Right cardiac atrium (tissue), 5 donors: ENCODE measurements around the gene GNA15. TPM values are rescaled to one million over a fixed set of nuclear protein-coding genes. Genes with fewer than 3 reads are reported as not detected.
A peak's percentile ranks its signal among the peaks of the same experiment; 100 is the strongest.

ENCODE experiments used
- ATAC-seq, 2 donors: fragments of 200-7000 bp; cut with Tn5 transposase; one replicate each; pipeline versions ENCODE4 v1.8.0 to v1.9.1; 2020; ENCODE audit warnings: moderate library complexity in 2 of 2, mild to moderate bottlenecking in 1 of 2
- DNase-seq, 3 donors: peaks; one replicate each; pipeline ENCODE4 v3.0.0-alpha.2; 2020
- H3K27ac ChIP-seq: one replicate; pipeline ENCODE4 v1.5.1; 2013; ENCODE audit warnings: mild to moderate bottlenecking, low read length, control low read depth, moderate library complexity
- H3K27me3 ChIP-seq: one replicate; pipeline ENCODE4 v1.6.1; 2013; ENCODE audit not compliant: control insufficient read depth, insufficient read depth
- H3K4me1 ChIP-seq: one replicate; pipeline ENCODE4 v1.6.1; 2013; ENCODE audit warnings: low read length; ENCODE audit not compliant: control insufficient read depth, insufficient read depth
- H3K4me3 ChIP-seq: one replicate; pipeline ENCODE4 v1.5.1; 2013; ENCODE audit warnings: low read length, control low read depth
- H3K9me3 ChIP-seq: one replicate; pipeline ENCODE4 v1.6.1; 2013; ENCODE audit warnings: low read length; ENCODE audit not compliant: control insufficient read depth
- WGBS: extraction: QIAGEN DNeasy Blood & Tissue Kit; methylation state at CpG from one replicate; pipeline ENCODE4 v1.1.7; 2013; 5-methylcytosine and 5-hydroxymethylcytosine counted together
- intact Hi-C, 4 donors: fragments of 100-400 bp; cut with DNase I; formaldehyde crosslinking; loops; one replicate each; pipeline versions ENCODE4 v1.11.0 to v1.14.0; 2022 to 2023
- polyA plus RNA-seq: library from polyadenylated mRNA; stranded (reverse); fragments of 200-250 nt; gene quantifications from one replicate; pipeline ENCODE4 v1.2.3, GENCODE V29; 2013
- total RNA-seq, 4 donors: library from RNA; stranded (reverse); fragmentation: NEBNext Ultra II Directional; extraction: Animal tissue kit (Norgen Biotek cat#: 25700); gene quantifications; one replicate each; pipeline ENCODE4 v1.2.1, GENCODE V29; 2021
- donor health status: healthy with polysubstance abuse.
- donor health status: DM: no; HTN: yes; CAD: no.
- donor health status: DM: no; HTN: no; CAD: no.
- donor health status: DM: no; HTN: yes; CAD: no; lungs with severe emphysema.
- donor health status: DM: yes; HTN: yes; CAD: no.

The GNA15 gene
- total and polyA plus RNA-seq, 5 donors: 1.00 to 2.5 (median 1.8) TPM

GRCh38 chr19:3122512-3122870 is 13.3 kb upstream of the GNA15 start:
- Histone ChIP-seq H3K27ac (no peak overlapping the region), H3K4me3 (no peak overlapping the region), H3K4me1 (no peaks in the 10 kb centered on the region), H3K9me3 (no peaks in the 10 kb centered on the region), H3K27me3 (no peaks in the 10 kb centered on the region)
- DNase-seq (peak in 2 of 3 donors; percentile 48 to 49), ATAC-seq (no peak)
- intact Hi-C loops: no loop called here
- WGBS: 90% methylated on average over 22 of the region's 22 CpGs

GRCh38 chr19:3123088-3123721 is 12.6 kb upstream of the GNA15 start:
- Histone ChIP-seq H3K4me3 (no peak overlapping the region), H3K27me3 (no peaks in the 10 kb centered on the region), H3K4me1 (no peaks in the 10 kb centered on the region), H3K27ac (no peak overlapping the region), H3K9me3 (no peaks in the 10 kb centered on the region)
- peak; percentile 5 to 17 for ATAC-seq
- WGBS: 86% methylated on average over 29 of the region's 29 CpGs
- DNase-seq: peak; percentile 18 to 66 (median 60)
- intact Hi-C loops: no loop called here

- H3K4me1 ChIP-seq: no peaks in the 10 kb centered on the region
- intact Hi-C loops: no loop called here
- H3K27ac ChIP-seq: no peak overlapping the region
- no peaks in the 10 kb centered on the region for H3K27me3 ChIP-seq
- no peak overlapping the region for H3K4me3 ChIP-seq
- H3K9me3 ChIP-seq: no peaks in the 10 kb centered on the region
- 40% methylated on average over 8 of the region's 8 CpGs for WGBS
- ATAC-seq (no peak), DNase-seq (peak; percentile 5 to 58 (median 48))
Measured at GRCh38 chr19:3123956-3124355, 11.9 kb upstream of the GNA15 start.

DNA sequence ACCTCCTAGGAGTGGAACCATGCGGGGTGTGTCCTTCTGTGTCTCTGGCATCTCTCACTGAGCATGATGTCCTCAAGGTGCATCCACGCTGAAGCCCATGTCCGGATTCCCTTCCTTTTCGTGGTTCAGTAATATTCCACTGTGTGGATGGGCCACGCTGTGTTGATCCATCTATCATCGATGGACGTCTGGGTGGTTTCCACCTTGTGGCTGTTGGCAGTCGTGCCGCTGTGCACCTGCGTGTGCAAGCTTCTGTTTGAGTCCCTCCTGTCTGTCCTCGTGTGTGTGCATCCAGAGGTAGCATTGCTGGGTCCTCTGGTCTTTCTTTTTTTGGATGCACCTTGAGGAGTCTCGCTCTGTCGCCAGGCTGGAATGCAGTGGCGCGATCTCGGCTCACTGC is 11.2 kb upstream of the GNA15 start:
- H3K4me1 ChIP-seq: no peaks in the 10 kb centered on the region
- 76% methylated on average over 16 of the region's 16 CpGs for WGBS
- H3K9me3 ChIP-seq: no peaks in the 10 kb centered on the region
- no peak overlapping the region for H3K4me3 ChIP-seq
- H3K27me3 ChIP-seq: no peaks in the 10 kb centered on the region
- H3K27ac ChIP-seq: no peak overlapping the region
- DNase-seq (peak; percentile 6 to 37 (median 27)), ATAC-seq (no peak)
- intact Hi-C loops: no loop called here

GRCh38 chr19:3125900-3126524 is 9.8 kb upstream of the GNA15 start:
- Histone ChIP-seq H3K27ac (no peak overlapping the region), H3K4me1 (no peaks in the 10 kb centered on the region), H3K4me3 (no peak overlapping the region), H3K27me3 (no peaks in the 10 kb centered on the region), H3K9me3 (no peaks in the 10 kb centered on the region)
- ATAC-seq (peak; percentile 53 to 70), DNase-seq (peak; percentile 71 to 88 (median 75))
- 18% methylated on average over 14 of the region's 14 CpGs for WGBS
- intact Hi-C loops: no loop called here

- no peak for DNase-seq
- H3K9me3 ChIP-seq: no peaks in the 10 kb centered on the region
- no peak overlapping the region for H3K4me3 ChIP-seq
- no peak for ATAC-seq
- 25% methylated on average over 1 of the region's 1 CpG for WGBS
- no peak overlapping the region for H3K27ac ChIP-seq
- intact Hi-C loops: loop anchor here in 1 of 4 donors (2.0 kb wide), 1 partner anchor 34 kb away; no protein-coding TSS in a partner anchor
- no peaks in the 10 kb centered on the region for H3K4me1 ChIP-seq
- no peaks in the 10 kb centered on the region for H3K27me3 ChIP-seq
Measured at GRCh38 chr19:3129112-3129511, 6.7 kb upstream of the GNA15 start.

- H3K9me3 ChIP-seq: no peaks in the 10 kb centered on the region
- ATAC-seq: no peak
- H3K4me3 ChIP-seq: no peak overlapping the region
- H3K27me3 ChIP-seq: no peaks in the 10 kb centered on the region
- 96% methylated on average over 24 of the region's 24 CpGs for WGBS
- no peak for DNase-seq
- no peak overlapping the region for H3K27ac ChIP-seq
- no peaks in the 10 kb centered on the region for H3K4me1 ChIP-seq
- intact Hi-C loops: no loop called here
Measured at GRCh38 chr19:3131168-3131567, 4.7 kb upstream of the GNA15 start.

- Histone ChIP-seq H3K27ac (no peak overlapping the region), H3K27me3 (no peaks in the 10 kb centered on the region), H3K4me3 (no peak overlapping the region), H3K9me3 (no peaks in the 10 kb centered on the region), H3K4me1 (no peaks in the 10 kb centered on the region)
- ATAC-seq (peak; percentile 49 to 56), DNase-seq (peak in 2 of 3 donors; percentile 57 to 75)
- intact Hi-C loops: no loop called here
- 46% methylated on average over 24 of the region's 24 CpGs for WGBS
Measured at GRCh38 chr19:3132971-3133792, 2.7 kb upstream of the GNA15 start.

DNA sequence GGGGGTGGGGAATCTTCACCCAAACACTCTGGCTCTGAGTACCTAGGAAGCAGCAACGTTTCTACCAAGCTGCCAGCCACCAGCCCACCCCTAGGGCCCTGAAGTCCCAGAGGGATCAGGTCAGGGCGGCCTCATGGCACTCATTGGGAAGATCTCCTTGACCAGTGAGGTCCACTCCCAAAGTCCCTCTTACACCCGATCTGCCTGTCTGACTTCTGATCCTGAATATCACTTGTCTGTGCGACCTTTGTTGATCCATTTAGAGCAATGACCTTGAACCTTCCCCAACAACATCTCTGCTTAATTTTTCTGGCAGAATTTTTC is 2.1 kb upstream of the GNA15 start:
- intact Hi-C loops: no loop called here
- 73% methylated on average over 4 of the region's 4 CpGs for WGBS
- H3K27me3 ChIP-seq: no peaks in the 10 kb centered on the region
- H3K4me1 ChIP-seq: no peaks in the 10 kb centered on the region
- H3K27ac ChIP-seq: no peak overlapping the region
- no peak overlapping the region for H3K4me3 ChIP-seq
- DNase-seq: no peak
- no peaks in the 10 kb centered on the region for H3K9me3 ChIP-seq
- ATAC-seq: no peak

DNA sequence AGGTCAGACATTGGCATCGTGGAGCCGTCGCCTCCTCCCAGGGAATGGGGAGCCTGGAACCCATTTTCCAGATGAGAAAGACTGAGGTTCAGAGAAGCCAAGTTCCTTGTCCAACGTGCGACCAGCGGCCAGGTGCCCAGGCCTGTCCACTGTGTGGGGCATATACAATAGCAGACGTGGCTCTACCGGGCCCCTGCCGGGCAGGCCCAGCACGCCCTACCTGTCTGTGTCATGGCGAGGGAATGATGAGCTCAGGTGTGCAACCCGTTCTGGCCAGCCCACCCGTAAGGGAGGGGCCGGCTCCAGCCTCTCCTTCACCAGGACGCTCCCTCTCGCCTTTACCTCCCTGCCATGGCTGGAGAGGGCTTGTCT is 837 bp downstream of the GNA15 start:
- DNase-seq: peak in 2 of 3 donors; percentile 55 to 60
- Histone ChIP-seq H3K9me3 (no peaks in the 10 kb centered on the region), H3K4me3 (no peak overlapping the region), H3K4me1 (no peaks in the 10 kb centered on the region), H3K27me3 (no peaks in the 10 kb centered on the region), H3K27ac (no peak overlapping the region)
- peak; percentile 11 to 13 for ATAC-seq
- 60% methylated on average over 16 of the region's 16 CpGs for WGBS
- intact Hi-C loops: no loop called here

DNA sequence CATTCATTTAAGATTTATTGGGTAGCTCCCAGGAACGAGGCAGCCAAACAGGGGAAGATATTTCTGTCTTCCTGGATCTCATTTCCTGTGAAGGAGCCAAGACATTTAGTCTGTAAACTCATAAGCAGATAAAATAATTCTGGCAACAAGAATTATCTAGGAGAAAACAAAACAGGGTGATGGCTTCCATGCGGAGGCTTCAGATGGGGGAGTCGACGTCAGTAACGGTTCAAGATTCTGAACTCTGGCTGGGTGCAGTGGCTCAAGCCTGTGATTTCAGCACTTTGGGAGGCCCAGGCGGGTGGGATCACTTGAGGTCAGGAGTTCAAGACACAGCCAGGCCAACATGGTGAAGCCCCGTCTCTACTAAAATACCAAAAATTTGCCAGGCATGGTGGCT is 1.3 kb downstream of the GNA15 start:
- intact Hi-C loops: no loop called here
- DNase-seq: peak; percentile 14 to 82 (median 78)
- no peaks in the 10 kb centered on the region for H3K4me1 ChIP-seq
- ATAC-seq: peak; percentile 48 to 53
- 25% methylated on average over 7 of the region's 7 CpGs for WGBS
- H3K4me3 ChIP-seq: no peak overlapping the region
- H3K27me3 ChIP-seq: no peaks in the 10 kb centered on the region
- H3K9me3 ChIP-seq: no peaks in the 10 kb centered on the region
- H3K27ac ChIP-seq: no peak overlapping the region
